GM18507 (cell line): ENCODE results near the gene ZFP36.
"Not testable (repeated sequence)": the region's sequence is repeated elsewhere in the genome, so short reads cannot be mapped to it uniquely, and the experiment has no call there.

ENCODE experiments used
- DNase-seq: peaks from one replicate; pipeline ENCODE4 v3.0.0; 2011; ENCODE audit warnings: low read depth; ENCODE audit not compliant: insufficient read length; ENCODE audit errors: extremely low spot score
- FAIRE-seq: peaks from 2 replicates; lab custom pipeline; 2011; peaks lifted over from hg19 to GRCh38; lab: Jason Lieb, UNC

The ZFP36 gene, protein sequence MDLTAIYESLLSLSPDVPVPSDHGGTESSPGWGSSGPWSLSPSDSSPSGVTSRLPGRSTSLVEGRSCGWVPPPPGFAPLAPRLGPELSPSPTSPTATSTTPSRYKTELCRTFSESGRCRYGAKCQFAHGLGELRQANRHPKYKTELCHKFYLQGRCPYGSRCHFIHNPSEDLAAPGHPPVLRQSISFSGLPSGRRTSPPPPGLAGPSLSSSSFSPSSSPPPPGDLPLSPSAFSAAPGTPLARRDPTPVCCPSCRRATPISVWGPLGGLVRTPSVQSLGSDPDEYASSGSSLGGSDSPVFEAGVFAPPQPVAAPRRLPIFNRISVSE

DNA sequence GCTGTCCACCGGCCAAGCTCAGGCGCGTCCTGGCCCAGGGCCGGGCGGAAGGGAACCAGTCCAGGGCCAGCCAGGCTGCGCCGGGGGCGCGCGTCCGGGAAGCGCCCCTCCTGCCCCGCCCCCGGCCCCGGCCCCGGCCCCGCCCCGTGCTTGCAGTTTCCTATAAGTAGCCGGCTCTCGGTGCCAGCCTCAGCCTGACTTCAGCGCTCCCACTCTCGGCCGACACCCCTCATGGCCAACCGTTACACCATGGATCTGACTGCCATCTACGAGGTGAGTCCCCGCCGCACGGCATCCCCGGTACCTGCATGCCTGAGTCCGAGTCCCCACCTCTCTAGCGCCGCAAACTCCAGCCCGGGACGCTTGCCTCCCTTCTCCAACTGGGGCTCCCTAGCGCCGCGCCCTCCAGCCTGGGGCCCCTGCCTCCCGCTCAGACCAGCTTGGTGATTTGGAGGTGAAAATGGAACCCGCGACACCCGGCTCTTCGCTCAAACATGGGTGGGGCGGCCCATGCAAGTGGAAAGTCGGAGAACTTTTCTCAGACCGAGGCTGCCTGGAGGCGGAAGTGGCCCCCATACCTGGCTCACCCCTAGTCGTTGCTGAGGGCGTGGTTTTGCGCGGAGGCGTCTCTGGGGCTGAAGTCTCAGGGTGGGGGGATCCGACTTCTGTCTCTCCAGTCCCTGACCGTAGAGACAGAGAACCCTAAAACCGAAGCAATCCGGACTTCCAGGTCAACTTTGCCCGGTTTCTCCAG lies at the start of gene ZFP36:
Gene ZFP36 (plus strand): TSS at position 192 of the 754 bp plus-strand sequence. CDS start 58 bp downstream, at position 250.
- DNase-seq (no peak), FAIRE-seq (no peak)

GRCh38 chr19:39359026-39359425 lies 47.6 kb upstream of the ZFP36 start:
- DNase-seq (no peak), FAIRE-seq (no peak)

- no peak for FAIRE-seq
- no peak for DNase-seq
Measured at GRCh38 chr19:39360599-39360998, 46.0 kb upstream of the ZFP36 start.

DNA sequence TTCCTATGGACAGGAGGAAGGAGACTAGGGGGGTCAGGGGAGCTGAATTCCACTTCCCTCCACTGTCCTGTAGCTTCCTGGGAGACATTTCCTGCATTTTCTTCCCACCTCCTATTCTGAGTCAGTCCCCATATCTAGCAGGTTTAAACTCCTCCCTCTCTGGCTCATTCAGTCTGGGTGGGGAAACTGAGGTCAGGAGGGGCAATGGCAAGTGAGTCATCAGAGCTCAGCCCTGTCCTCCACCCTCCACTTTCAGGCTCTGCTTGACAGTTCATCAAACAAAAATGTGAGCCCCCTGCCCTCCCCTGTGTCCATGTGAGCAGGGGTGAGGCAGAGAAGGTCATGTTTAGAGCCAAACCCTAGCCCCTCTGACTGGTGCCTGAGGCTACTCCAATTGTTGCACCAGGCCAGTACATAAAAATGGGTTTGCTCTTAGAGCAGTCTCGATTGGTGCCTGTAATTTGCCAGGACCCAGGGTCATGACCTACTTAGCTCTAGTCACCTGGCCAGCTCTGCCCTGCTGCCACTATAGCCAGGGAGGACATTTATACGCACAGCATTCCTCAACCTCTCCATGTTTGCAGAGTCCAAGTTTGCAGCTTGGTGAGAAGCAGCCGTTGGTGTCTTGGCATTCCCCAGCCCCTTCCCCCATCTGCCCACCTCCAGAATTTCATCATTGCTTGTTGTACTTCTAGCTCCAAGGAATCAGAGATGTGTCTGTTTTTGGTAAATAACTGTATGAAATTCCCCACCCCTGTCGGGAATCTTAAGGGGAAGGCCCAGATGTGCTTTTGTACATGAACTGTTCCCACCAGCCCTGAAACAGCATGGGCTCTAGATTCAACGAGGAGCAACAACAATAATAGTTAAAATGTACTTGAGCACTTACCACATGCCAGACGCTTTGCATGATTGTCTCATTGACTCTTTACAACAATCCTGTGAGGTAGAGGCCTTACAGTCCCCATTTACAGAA lies 43.7 kb upstream of the ZFP36 start:
- FAIRE-seq (no peak), DNase-seq (no peak)

GRCh38 chr19:39363901-39364457 lies 42.7 kb upstream of the ZFP36 start:
- DNase-seq (no peak), FAIRE-seq (no peak)

DNA sequence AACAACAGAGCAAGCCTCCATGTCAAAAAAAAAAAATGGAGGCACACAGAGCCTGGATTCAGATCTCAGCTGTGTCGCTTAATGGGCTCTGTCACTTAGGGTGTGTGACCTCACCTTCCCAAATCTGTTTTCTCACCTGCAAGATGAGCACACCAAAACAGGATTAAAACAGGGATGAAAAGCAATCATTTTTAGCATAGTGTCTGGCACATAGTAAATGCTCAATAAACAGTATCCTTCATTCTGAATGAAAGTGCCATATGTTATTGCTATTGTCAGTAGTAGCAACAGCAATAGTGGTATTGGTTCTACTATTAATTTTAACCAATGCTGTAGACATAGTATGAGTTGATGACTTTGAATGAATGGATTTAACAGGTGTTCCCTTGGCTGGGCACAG lies 41.1 kb upstream of the ZFP36 start:
- no peak for DNase-seq
- FAIRE-seq: no peak

DNA sequence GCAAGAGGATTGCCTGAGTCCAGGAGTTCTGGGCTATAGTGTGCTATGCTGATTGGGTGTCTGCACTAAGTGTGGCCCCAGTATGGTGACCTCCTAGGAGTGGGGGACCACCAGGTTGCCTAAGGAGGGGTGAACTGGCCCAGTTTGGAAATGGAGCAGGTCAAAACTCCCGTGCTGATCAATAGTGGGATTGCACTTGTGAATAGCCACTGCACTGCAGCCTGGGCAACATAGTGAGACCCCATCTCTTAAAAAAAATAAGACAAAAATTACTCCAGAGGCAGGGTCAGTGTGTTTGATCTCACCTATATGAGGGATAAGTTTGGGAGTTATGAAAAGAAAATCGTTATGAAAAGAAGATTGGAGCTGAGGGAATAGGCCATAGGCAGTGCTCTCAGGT lies 37.4 kb upstream of the ZFP36 start:
- DNase-seq (no peak), FAIRE-seq (no peak)

DNA sequence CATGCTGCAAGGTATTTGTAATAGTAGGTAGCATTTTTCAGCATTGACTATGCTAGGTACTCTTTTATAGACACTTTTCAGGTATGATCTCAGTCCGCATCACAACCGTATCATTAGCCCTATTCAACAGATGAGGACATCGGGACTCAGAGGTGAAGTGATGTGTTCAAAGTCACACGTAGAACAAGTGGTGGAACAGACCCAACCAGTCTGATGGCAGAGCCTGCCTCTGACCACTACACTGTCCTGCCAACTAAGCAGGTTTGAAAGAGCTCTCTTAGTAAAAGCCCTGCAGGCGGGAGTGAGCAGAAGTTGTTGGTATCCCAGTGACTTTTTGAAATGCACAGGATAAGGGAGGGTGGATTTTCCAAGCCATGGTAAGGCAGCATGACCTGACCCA lies 35.9 kb upstream of the ZFP36 start:
- FAIRE-seq (no peak), DNase-seq (no peak)

- DNase-seq (no peak), FAIRE-seq (no peak)
Measured at GRCh38 chr19:39372047-39372802, 34.4 kb upstream of the ZFP36 start.

DNA sequence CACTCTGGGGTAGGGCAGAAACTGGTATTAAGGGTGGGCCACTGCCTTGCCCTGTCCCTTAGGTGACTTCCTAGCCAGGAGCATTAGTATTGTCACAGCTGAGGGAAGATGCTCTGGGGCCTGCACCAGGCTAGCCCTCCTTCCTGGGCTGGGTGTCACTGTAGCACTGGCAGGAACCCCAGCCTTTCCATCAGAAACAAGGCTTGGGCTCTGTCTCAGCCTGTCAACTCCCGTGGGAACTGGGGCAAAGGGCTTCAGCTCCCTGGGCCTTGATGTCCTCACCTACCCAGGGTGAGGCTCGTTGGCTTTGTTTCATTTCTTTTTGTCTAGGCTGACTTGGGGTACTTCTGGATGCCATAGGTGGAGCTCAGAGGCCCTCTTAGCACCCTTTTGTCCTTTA lies 33.7 kb upstream of the ZFP36 start:
- no peak for DNase-seq
- no peak for FAIRE-seq

- DNase-seq: no peak
Measured at GRCh38 chr19:39375929-39376328, 30.7 kb upstream of the ZFP36 start.

GRCh38 chr19:39377373-39378362 lies 29.0 kb upstream of the ZFP36 start:
- FAIRE-seq (no peak), DNase-seq (no peak)

More at GRCh38 chr19:39375929-39376328, 30.7 kb upstream of the ZFP36 start:
- FAIRE-seq: no peak

GRCh38 chr19:39379366-39379765 lies 27.3 kb upstream of the ZFP36 start:
- FAIRE-seq, DNase-seq: not testable (repeated sequence)

GRCh38 chr19:39379865-39380396 lies 26.7 kb upstream of the ZFP36 start:
- FAIRE-seq (no peak), DNase-seq (no peak)

DNA sequence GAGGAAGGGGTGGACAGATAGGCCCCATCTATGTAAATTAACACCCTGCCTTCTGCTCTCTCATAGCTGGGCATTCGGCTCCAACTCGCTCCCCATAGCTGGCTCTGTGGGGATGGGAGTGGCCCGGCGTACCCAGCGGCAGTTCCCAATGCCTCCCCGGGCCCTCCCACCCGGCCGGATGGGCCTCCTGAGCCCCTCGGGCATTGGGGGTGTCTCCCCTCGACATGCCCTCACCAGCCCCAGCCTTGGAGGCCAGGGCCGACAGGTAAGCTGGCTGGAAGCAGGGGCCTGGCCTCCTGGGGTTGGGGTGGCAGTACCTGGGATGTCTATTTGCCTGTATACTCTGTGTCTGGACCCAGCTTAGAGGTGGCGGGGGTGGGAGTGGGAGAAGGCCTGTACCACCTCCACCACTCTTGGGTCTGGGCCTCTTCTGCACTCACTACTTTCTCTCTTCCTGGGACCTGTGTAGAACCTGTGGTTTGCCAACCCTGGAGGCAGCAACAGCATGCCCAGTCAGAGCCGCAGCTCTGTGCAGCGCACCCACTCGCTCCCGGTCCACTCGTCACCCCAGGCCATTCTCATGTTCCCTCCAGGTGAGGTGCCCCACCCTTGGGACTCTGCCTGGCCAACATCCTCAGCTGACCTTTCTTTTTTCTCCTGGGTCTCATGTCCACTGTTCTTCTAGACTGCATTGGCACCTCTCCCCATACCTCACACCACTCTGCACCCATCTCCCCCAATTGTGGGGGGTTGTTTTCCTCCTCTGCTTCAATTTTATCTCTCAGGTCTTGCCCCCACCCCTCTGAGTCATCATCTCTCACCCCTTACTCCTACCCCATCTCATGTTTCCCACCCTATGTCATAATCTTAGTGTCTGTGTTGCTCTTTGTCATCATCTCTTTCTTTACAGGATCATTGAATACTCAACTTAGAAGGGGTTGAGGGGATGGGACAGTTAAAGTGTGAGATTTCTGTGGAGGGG lies 25.8 kb upstream of the ZFP36 start:
- DNase-seq: no peak
- FAIRE-seq: no peak

DNA sequence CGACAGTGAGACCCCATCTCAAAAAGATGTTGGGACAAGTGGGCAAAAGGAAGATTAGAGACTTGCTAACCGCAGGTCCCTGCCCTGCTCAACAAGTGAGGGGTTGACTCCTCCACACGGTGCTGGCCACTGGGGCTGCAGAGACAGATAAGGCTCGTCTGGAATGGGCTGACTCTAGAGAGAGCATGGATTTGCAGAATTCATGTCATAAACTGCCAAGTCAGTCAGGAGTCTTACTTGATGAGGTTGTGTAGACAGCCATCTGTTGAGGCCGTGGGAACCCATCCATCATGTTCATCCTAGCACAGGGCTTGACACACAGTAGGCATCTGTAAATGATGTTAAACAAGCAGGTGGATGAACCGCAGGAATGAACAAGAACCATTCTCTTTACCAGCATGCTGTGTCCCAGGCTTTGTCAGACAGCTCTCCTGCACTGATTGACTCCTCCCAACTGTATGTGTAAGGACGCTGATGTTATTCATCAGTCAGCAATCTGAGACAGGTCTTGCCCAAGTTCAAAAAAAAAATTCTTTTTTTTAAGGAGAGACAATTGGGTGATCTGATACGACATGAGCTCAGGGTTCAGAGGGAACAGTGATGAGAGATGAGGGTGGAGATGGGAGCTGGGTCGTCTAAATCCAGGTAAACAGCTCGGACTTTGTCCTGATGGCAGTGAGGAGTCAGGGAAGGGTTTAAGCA lies 24.6 kb upstream of the ZFP36 start:
- FAIRE-seq: no peak
- no peak for DNase-seq
